NCI-H2171 (cell line): ENCODE data around the gene RIN3.
A peak's percentile ranks its signal among the peaks of the same experiment; 100 is the strongest.

Experiments
- DNase-seq: peaks from one replicate; lab custom pipeline; 2025; lab: John Stamatoyannopoulos, UW

Gene RIN3

GRCh38 chr14:92597906-92598905 is 84.6 kb downstream of the RIN3 start:
- DNase-seq, result no peak

- no peak for DNase-seq
These were observed 86.2 kb downstream of the RIN3 start for GRCh38 chr14:92599811-92600210.

GRCh38 chr14:92600318-92601053 is 86.9 kb downstream of the RIN3 start:
- no peak for DNase-seq

- DNase-seq, result no peak
These were observed 87.6 kb downstream of the RIN3 start for GRCh38 chr14:92601131-92601710.

- no peak for DNase-seq
These were observed 88.3 kb downstream of the RIN3 start for GRCh38 chr14:92601757-92602417.

GRCh38 chr14:92603309-92604242 is 90.0 kb downstream of the RIN3 start:
- peak; percentile 11 for DNase-seq

GRCh38 chr14:92605274-92605940 is 91.8 kb downstream of the RIN3 start:
- no peak for DNase-seq

GRCh38 chr14:92607251-92607650 is 93.7 kb downstream of the RIN3 start:
- DNase-seq, result no peak

- no peak for DNase-seq
These were observed 94.3 kb downstream of the RIN3 start for GRCh38 chr14:92607702-92608429.

GRCh38 chr14:92609955-92610354 is 96.4 kb downstream of the RIN3 start:
- DNase-seq, result no peak

GRCh38 chr14:92610849-92611271 is 97.3 kb downstream of the RIN3 start:
- DNase-seq, result no peak

- peak; percentile 12 for DNase-seq
These were observed 99.6 kb downstream of the RIN3 start for GRCh38 chr14:92613008-92613658.

GRCh38 chr14:92613681-92614260 is 100.2 kb downstream of the RIN3 start:
- no peak for DNase-seq

- DNase-seq, result no peak
These were observed 101.9 kb downstream of the RIN3 start for GRCh38 chr14:92615451-92615850.

GRCh38 chr14:92616178-92616577 is 102.6 kb downstream of the RIN3 start:
- DNase-seq, result no peak

- DNase-seq, result no peak
These were observed 104.0 kb downstream of the RIN3 start for GRCh38 chr14:92617581-92617980.

- DNase-seq, result no peak
These were observed 106.3 kb downstream of the RIN3 start for GRCh38 chr14:92619671-92620456.

- DNase-seq, result no peak
These were observed 108.7 kb downstream of the RIN3 start for GRCh38 chr14:92622311-92622710.
